ENCODE measurements around the gene SLK. TPM values are rescaled to one million over a fixed set of nuclear protein-coding genes. Genes with fewer than 3 reads are reported as not detected.

SLK gene
- total RNA-seq, 1 donor, result 48.8 TPM

GRCh38 chr10:103939522-103939921 lies 27.4 kb upstream of the SLK start:
- TF ChIP-seq CTCF (IDR thresholded peaks at IDR 0.05; ENCODE audit: insufficient read depth, low read depth, low read length), result no peak
- H3K4me3 ChIP-seq (ENCODE audit: low read depth, low read length), result no peak overlapping the region
- no peak for DNase-seq (ENCODE audit: low read depth)

DNA sequence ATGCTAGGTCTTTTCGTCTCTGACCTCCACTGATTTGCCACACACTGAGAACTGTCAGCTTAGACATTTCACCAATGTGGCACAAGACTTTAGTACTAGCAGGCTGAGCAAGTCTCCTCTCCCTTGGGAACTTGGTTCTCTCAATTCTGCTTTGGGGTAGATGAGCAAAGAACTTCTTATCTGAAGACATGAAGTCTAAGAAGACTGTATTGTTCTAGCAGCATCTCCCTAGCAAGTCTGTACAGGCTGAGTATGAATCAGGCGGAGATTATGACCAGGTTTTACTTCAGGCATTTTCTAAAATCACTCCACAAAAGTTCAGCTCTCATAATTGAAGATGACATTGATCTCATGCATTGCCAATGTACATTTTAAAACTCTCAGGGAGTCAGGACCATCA lies 25.1 kb upstream of the SLK start:
- DNase-seq (ENCODE audit: low read depth), result no peak
- no peak for TF ChIP-seq CTCF (IDR thresholded peaks at IDR 0.05; ENCODE audit: insufficient read depth, low read depth, low read length)
- no peak overlapping the region for H3K4me3 ChIP-seq (ENCODE audit: low read depth, low read length)

DNA sequence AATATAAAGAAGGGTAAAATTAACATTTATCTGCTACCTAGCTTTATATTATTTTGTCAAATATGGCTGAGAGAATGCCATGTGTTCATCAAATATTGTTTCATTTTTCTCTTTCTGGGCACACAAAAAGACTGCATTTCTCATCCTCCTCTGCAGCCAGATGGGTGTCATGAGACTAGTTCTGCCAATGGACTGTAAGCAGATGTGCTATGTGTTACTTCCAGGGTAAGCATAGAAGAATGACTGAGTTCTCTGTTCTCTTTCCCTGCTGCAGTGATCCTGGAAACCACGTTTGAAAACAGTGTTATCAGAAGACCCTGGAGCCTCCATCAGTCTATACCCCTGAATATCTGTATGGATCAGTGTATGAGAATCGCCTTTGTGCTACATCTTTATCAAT lies 24.1 kb upstream of the SLK start:
- no peak overlapping the region for H3K4me3 ChIP-seq (ENCODE audit: low read depth, low read length)
- no peak for DNase-seq (ENCODE audit: low read depth)
- no peak for TF ChIP-seq CTCF (IDR thresholded peaks at IDR 0.05; ENCODE audit: insufficient read depth, low read depth, low read length)

GRCh38 chr10:103947799-103948516 lies 19.0 kb upstream of the SLK start:
- no peak for TF ChIP-seq CTCF (IDR thresholded peaks at IDR 0.05; ENCODE audit: insufficient read depth, low read depth, low read length)
- H3K4me3 ChIP-seq (ENCODE audit: low read depth, low read length), result no peak overlapping the region
- no peak for DNase-seq (ENCODE audit: low read depth)

GRCh38 chr10:103949728-103950127 lies 17.2 kb upstream of the SLK start:
- DNase-seq (ENCODE audit: low read depth), result no peak
- no peak for TF ChIP-seq CTCF (IDR thresholded peaks at IDR 0.05; ENCODE audit: insufficient read depth, low read depth, low read length)

DNA sequence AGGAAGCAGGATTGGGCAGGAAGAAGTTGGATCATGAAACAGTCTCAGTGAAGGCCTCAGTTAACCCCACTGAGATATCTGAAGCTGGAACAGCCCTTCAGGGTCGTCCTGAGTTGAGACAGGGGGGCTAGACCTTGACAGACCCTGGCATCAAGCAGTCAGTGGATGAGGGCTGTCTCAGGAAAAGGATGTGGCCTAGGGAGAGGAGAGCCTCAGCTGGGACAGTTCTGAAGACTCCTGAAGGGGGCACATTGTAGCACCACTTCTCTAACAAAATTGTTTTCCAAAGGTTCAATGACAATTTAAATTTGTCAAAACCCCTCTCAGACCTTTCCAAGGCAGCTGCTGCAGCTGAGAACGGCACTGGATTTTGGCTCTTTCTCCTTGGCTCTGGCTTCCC lies 15.8 kb upstream of the SLK start:
- no peak overlapping the region for H3K4me3 ChIP-seq (ENCODE audit: low read depth, low read length)
- TF ChIP-seq CTCF (IDR thresholded peaks at IDR 0.05; ENCODE audit: insufficient read depth, low read depth, low read length), result no peak
- no peak for DNase-seq (ENCODE audit: low read depth)

More at GRCh38 chr10:103949728-103950127, 17.2 kb upstream of the SLK start:
- H3K4me3 ChIP-seq (ENCODE audit: low read depth, low read length), result no peak overlapping the region

GRCh38 chr10:103951942-103952341 lies 15.0 kb upstream of the SLK start:
- no peak for DNase-seq (ENCODE audit: low read depth)
- no peak for TF ChIP-seq CTCF (IDR thresholded peaks at IDR 0.05; ENCODE audit: insufficient read depth, low read depth, low read length)
- no peak overlapping the region for H3K4me3 ChIP-seq (ENCODE audit: low read depth, low read length)

Data from fibroblast of villous mesenchyme (primary cell).